K562 (cell line): Measurements from ENCODE around the gene BTG2. TPM values are rescaled to one million over a fixed set of nuclear protein-coding genes. Genes with fewer than 3 reads are reported as not detected.

Source experiments
- ATAC-seq: fragments of 200-7000 bp; cut with Tn5 transposase; 3 replicates; pipeline ENCODE4 v1.9.1; 2020; ENCODE audit warnings: moderate library complexity
- BruUV-seq: library from RNA; stranded (reverse); fragments of 400-500 nt; replicated peaks from 2 replicates; lab custom pipeline; 2021; lab: Mats Ljungman, UMichigan
- CTCF ChIA-PET: fragments of 300-600 bp; formaldehyde crosslinking; extraction: SDS; loops from one replicate; lab custom pipeline; 2021; ENCODE audit warnings: low intra/inter-chr PET ratio; lab: Yijun Ruan, JAX
- POLR2A ChIA-PET: fragments of 300-600, 350-650 bp; sonication (Branson Sonifier 250); formaldehyde crosslinking; extraction: SDS; loops from one replicate; lab custom pipeline; 2021; ENCODE audit warnings: antibody characterized with exemption, inconsistent platforms; lab: Yijun Ruan, JAX
- DNase-seq, 4 experiments: peaks; one replicate each; pipeline versions ENCODE4 v3.0.0 to v3.0.0-alpha.2; 2011 to 2018; ENCODE audit warnings: low spot score in 3 of 4, mixed read lengths in 3 of 4; ENCODE audit errors: extremely low read depth in 1 of 4
- FAIRE-seq: peaks from 2 replicates; lab custom pipeline; 2011; peaks lifted over from hg19 to GRCh38; lab: Jason Lieb, UNC
- H2AFZ ChIP-seq: 2 replicates; pipeline ENCODE4 v1.6.0; 2011; ENCODE audit warnings: low read depth, low read length, control low read depth, inconsistent platforms
- H3K27ac ChIP-seq: fragments of 200-600 bp; 3 replicates; pipeline ENCODE4 v1.8.0; 2011; ENCODE audit warnings: low read depth, mild to moderate bottlenecking, control low read depth, inconsistent platforms, low read length, moderate library complexity, mixed read lengths; ENCODE audit errors: extremely low read depth
- H3K27me3 ChIP-seq, 2 experiments: fragments of 300-600 bp in 1 of 2; 2 replicates in 1 of 2; 3 replicates in 1 of 2; pipeline versions ENCODE4 v1.6.0 to v1.8.0; 2011; ENCODE audit warnings: inconsistent platforms in 2 of 2, low read length in 2 of 2, mild to moderate bottlenecking in 1 of 2, mixed read lengths in 1 of 2, moderate library complexity in 1 of 2; ENCODE audit not compliant: control insufficient read depth in 2 of 2, insufficient read depth in 2 of 2
- H3K36me3 ChIP-seq: fragments of 300-600 bp; 3 replicates; pipeline ENCODE4 v1.8.0; 2011; ENCODE audit warnings: mild to moderate bottlenecking, low read length, inconsistent platforms; ENCODE audit not compliant: control insufficient read depth, insufficient read depth
- H3K4me1 ChIP-seq, 2 experiments: fragments of 200-600 bp in 1 of 2; replicated peaks in 1 of 2; 2 replicates in 1 of 2; 3 replicates in 1 of 2; pipeline versions ENCODE4 v1.5.1 to v1.8.0; 2011; ENCODE audit warnings: inconsistent platforms in 2 of 2, low read length in 2 of 2, mild to moderate bottlenecking in 1 of 2, mixed read lengths in 1 of 2, moderate library complexity in 1 of 2; ENCODE audit not compliant: control insufficient read depth in 2 of 2, insufficient read depth in 2 of 2
- H3K4me2 ChIP-seq: 2 replicates; pipeline ENCODE4 v1.6.1; 2011; ENCODE audit warnings: low read length, control low read depth, inconsistent platforms, mixed read lengths; ENCODE audit not compliant: insufficient read depth
- H3K4me3 ChIP-seq: fragments of 200-600 bp; sonication (generic), shearing (Covaris generic); 2 replicates; pipeline ENCODE4 v1.5.1; 2016; ENCODE audit warnings: control low read depth, inconsistent platforms
- H3K79me2 ChIP-seq: fragments of 200-600 bp; 3 replicates; pipeline ENCODE4 v1.8.0; 2011; ENCODE audit warnings: low read length, inconsistent platforms; ENCODE audit not compliant: control insufficient read depth, insufficient read depth
- H3K9ac ChIP-seq, 2 experiments: 2 replicates each; pipeline versions ENCODE4 v1.6.0 to v1.6.1; 2011; ENCODE audit warnings: low read depth in 2 of 2, low read length in 2 of 2, control low read depth in 1 of 2, inconsistent platforms in 1 of 2, mild to moderate bottlenecking in 1 of 2, mixed read lengths in 1 of 2; ENCODE audit not compliant: insufficient read depth in 1 of 2
- H3K9me1 ChIP-seq: one replicate; pipeline ENCODE4 v1.6.0; 2011; ENCODE audit warnings: inconsistent platforms, mild to moderate bottlenecking, low read length, moderate library complexity; ENCODE audit not compliant: control insufficient read depth, insufficient read depth
- H3K9me3 ChIP-seq: replicated peaks from 2 replicates; pipeline ENCODE4 v1.5.1; 2011; ENCODE audit warnings: low read depth, low read length, inconsistent platforms; ENCODE audit not compliant: control insufficient read depth, insufficient read depth
- H4K20me1 ChIP-seq: replicated peaks from 2 replicates; pipeline ENCODE4 v1.6.1; 2011; ENCODE audit warnings: low read length, inconsistent platforms, mixed read lengths; ENCODE audit not compliant: control insufficient read depth, insufficient read depth
- ATF6 ChIP-seq: sonication (generic); formaldehyde crosslinking; IDR thresholded peaks from 2 replicates; pipeline ENCODE4 v1.4.0; 2020; ENCODE audit warnings: mild to moderate bottlenecking, missing genetic modification reagents
- CEBPZ ChIP-seq: fragments of 150-350 bp; IDR thresholded peaks from 2 replicates; pipeline ENCODE4 v1.6.1; 2014; ENCODE audit warnings: low read depth, mild to moderate bottlenecking, low read length, borderline replicate concordance
- NEUROD1 ChIP-seq: fragments of 150-350 bp; IDR thresholded peaks from 2 replicates; pipeline ENCODE4 v1.6.1; 2014; ENCODE audit warnings: borderline replicate concordance, low read length, low read depth; ENCODE audit not compliant: partially characterized antibody
- RBM14 ChIP-seq: fragments of 200-400 bp; formaldehyde crosslinking; IDR thresholded peaks from 2 replicates; pipeline ENCODE4 v1.6.1; 2018; ENCODE audit warnings: low read depth, mild to moderate bottlenecking, low read length, moderate library complexity, borderline replicate concordance; ENCODE audit not compliant: insufficient read depth
- SREBF2 ChIP-seq: sonication (generic); formaldehyde crosslinking; IDR thresholded peaks from 2 replicates; pipeline ENCODE4 v1.4.0; 2020; ENCODE audit warnings: mild to moderate bottlenecking, missing genetic modification reagents
- TCF15 ChIP-seq: fragments of 250-450 bp; sonication (Bioruptor Pico); IDR thresholded peaks from 2 replicates; pipeline ENCODE4 v1.8.0; 2022; ENCODE audit warnings: moderate library complexity, mild to moderate bottlenecking, inconsistent platforms
- TFAP4 ChIP-seq: sonication (generic); formaldehyde crosslinking; IDR thresholded peaks from 2 replicates; pipeline ENCODE4 v1.8.0; 2022; ENCODE audit warnings: missing genetic modification reagents, mild to moderate bottlenecking, moderate library complexity, borderline replicate concordance
- ZC3H4 ChIP-seq: sonication (generic); formaldehyde crosslinking; IDR thresholded peaks from 2 replicates; pipeline ENCODE4 v1.9.0; 2021; ENCODE audit warnings: missing genetic modification reagents, borderline replicate concordance
- WGBS: fragments of 100-300 bp; shearing (Covaris generic); methylation state at CpG from one replicate; pipeline ENCODE4 v1.1.6; 2016; ENCODE audit warnings: low coverage, mixed read lengths; ENCODE audit not compliant: insufficient coverage; ENCODE audit errors: missing lambda C conversion rate; 5-methylcytosine and 5-hydroxymethylcytosine counted together
- in situ Hi-C: fragments of 300-500 bp; cut with MboI; formaldehyde crosslinking; loops from 4 replicates; pipeline ENCODE4 v1.15.0; 2018; ENCODE audit warnings: inconsistent platforms, mixed read lengths
- intact Hi-C: fragments of 100-400 bp; cut with micrococcal nuclease; formaldehyde crosslinking; loops from 2 replicates; pipeline ENCODE4 v1.14.2; 2022
- polyA plus RNA-seq, 8 experiments: library from polyadenylated mRNA; depleted of rRNA in 4 of 8; stranded (reverse) in 5 of 8; unstranded in 3 of 8; fragments of >200 nt; fragmentation: Nextera tagmentation in 2 of 8; fragmentation: Illumina TruSeq in 1 of 8; extraction: Ambion mirVana in 2 of 8; extraction: Trizol in 1 of 8; gene quantifications; 2 replicates each; pipeline versions ENCODE4 v1.2.1 to v1.2.3, GENCODE V29; 2011 to 2014; ENCODE audit warnings: inconsistent platforms in 1 of 8, missing spikeins in 1 of 8
- total RNA-seq, 7 experiments: library from RNA; depleted of rRNA in 6 of 7; stranded (reverse); fragments of >200 nt in 6 of 7; fragmentation: Illumina TruSeq in 2 of 7; extraction: Trizol in 2 of 7; gene quantifications; 2 replicates each; pipeline versions ENCODE4 v1.2.1 to v1.2.3, GENCODE V29; 2011 to 2021; ENCODE audit warnings: low replicate concordance in 1 of 7

The BTG2 gene
- total and polyA plus RNA-seq, 9 of the 15 experiments (the other 6 are each of a cell fraction or from before 2014, with no cell fraction given) = 2.3 to 41.9 (median 8.7) TPM

- no peak for TF ChIP-seq ATF6
- TF ChIP-seq RBM14 = no peak
- 0 out of 2 replicates have a peak, but pooled peaks have one; percentile 17 for TF ChIP-seq TCF15 (CRISPR knock-in tag)
- no peak for TF ChIP-seq SREBF2 (CRISPR knock-in tag)
- TF ChIP-seq, all 486 proteins: peak for 2
These were observed 2.4 kb downstream of the BTG2 start (continued) for GRCh38 chr1:203307641-203308126.

- Histone ChIP-seq H3K9ac (no peak overlapping the region; a peak in 1 of 4 replicates), H3K9me1 (no peaks in the 10 kb centered on the region), H3K4me2 (peak overlapping the region; percentile 28; the same call in 1 of the 2 replicates), H3K79me2 (peaks cover 26% of the 10 kb centered on the region; the same call in 2 of the 3 replicates), H3K4me3 (no peak overlapping the region), H3K27me3 (no peaks in the 10 kb centered on the region), H3K27ac (no peak overlapping the region), H4K20me1 (peaks cover 32% of the 10 kb centered on the region), H3K36me3 (peaks cover 11% of the 10 kb centered on the region), H2AFZ (no peak overlapping the region), H3K9me3 (no peaks in the 10 kb centered on the region), H3K4me1 (peaks cover 55 to 62% of the 10 kb centered on the region in 2 experiments)
- 49% methylated on average over 5 of the region's 5 CpGs for WGBS
- no peak for FAIRE-seq
- ChIA-PET POLR2A (interaction anchor here (0.6 to 9.3 kb wide), 10 partner anchors 8 to 301 kb away, joined by 4 to 117 read pairs (median 6); partner anchors contain the start of gene TMEM183A), CTCF (no interaction called here)
- intact Hi-C loops (no loop called here), in situ Hi-C loops (no loop called here)
- ATAC-seq = no peak
- BruUV-seq = no TSS peak
- DNase-seq = no peak
- no peak for TF ChIP-seq CEBPZ
- TF ChIP-seq ZC3H4 (CRISPR knock-in tag) = 0 out of 2 replicates have a peak, but pooled peaks have one; percentile 21
- TF ChIP-seq NEUROD1 = no peak
- 0 out of 2 replicates have a peak, but pooled peaks have one; percentile 20 for TF ChIP-seq TFAP4 (CRISPR knock-in tag)
These were observed 3.1 kb downstream of the BTG2 start for GRCh38 chr1:203308328-203308922.
